Smooth muscle cell (in vitro differentiated cells): ENCODE results near the gene TCF4. TPM values are rescaled to one million over a fixed set of nuclear protein-coding genes. Genes with fewer than 3 reads are reported as not detected.

Experiments
- DNase-seq: peaks from one replicate; lab custom pipeline; 2025; ENCODE audit not compliant: unreplicated experiment; lab: John Stamatoyannopoulos, UW
- H2AFZ ChIP-seq: fragments of 200-600 bp; sonication (generic); 2 replicates; pipeline ENCODE4 v1.6.0; 2016; ENCODE audit warnings: antibody characterized with exemption, low read depth, mild to moderate bottlenecking
- H3F3A ChIP-seq: fragments of 200-600 bp; sonication (generic); 2 replicates; pipeline ENCODE4 v1.6.0; 2017; ENCODE audit warnings: antibody characterized with exemption, low read depth
- H3K27ac ChIP-seq: fragments of 200-600 bp; sonication (generic); 2 replicates; pipeline ENCODE4 v1.5.1; 2016; ENCODE audit warnings: low read depth, mild to moderate bottlenecking
- H3K27me3 ChIP-seq: fragments of 200-600 bp; sonication (generic); 2 replicates; pipeline ENCODE4 v1.6.1; 2016; ENCODE audit warnings: low read depth, mild to moderate bottlenecking
- H3K36me3 ChIP-seq: fragments of 200-600 bp; sonication (generic); 2 replicates; pipeline ENCODE4 v1.5.1; 2016; ENCODE audit warnings: low read depth
- H3K4me1 ChIP-seq: fragments of 200-600 bp; sonication (generic); 2 replicates; pipeline ENCODE4 v1.5.1; 2016; ENCODE audit warnings: low read depth
- H3K4me2 ChIP-seq: fragments of 200-600 bp; sonication (generic); 2 replicates; pipeline ENCODE4 v1.6.0; 2016; ENCODE audit warnings: mild to moderate bottlenecking
- H3K4me3 ChIP-seq: fragments of 200-600 bp; sonication (generic); 2 replicates; pipeline ENCODE4 v1.5.1; 2016; ENCODE audit warnings: mild to moderate bottlenecking
- H3K79me2 ChIP-seq: fragments of 200-600 bp; sonication (generic); 2 replicates; pipeline ENCODE4 v1.6.0; 2016; ENCODE audit warnings: low read depth, mild to moderate bottlenecking
- H3K9ac ChIP-seq: fragments of 200-600 bp; sonication (generic); 2 replicates; pipeline ENCODE4 v1.6.0; 2016; ENCODE audit warnings: low read depth
- H3K9me3 ChIP-seq: fragments of 200-600 bp; sonication (generic); replicated peaks from 2 replicates; pipeline ENCODE4 v1.5.1; 2016; ENCODE audit warnings: low read depth
- H4K20me1 ChIP-seq: fragments of 200-600 bp; sonication (generic); 2 replicates; pipeline ENCODE4 v1.6.0; 2016; ENCODE audit warnings: low read depth
- WGBS: methylation state at CpG from one replicate; pipeline ENCODE4 v1.1.7; 2016; ENCODE audit warnings: low lambda C conversion rate; 5-methylcytosine and 5-hydroxymethylcytosine counted together
- polyA plus RNA-seq: library from polyadenylated mRNA; unstranded; fragments of >200 nt; fragmentation: Nextera tagmentation; extraction: Ambion mirVana; gene quantifications from 2 replicates; pipeline ENCODE4 v1.2.1, GENCODE V29; 2016
- total RNA-seq: library from RNA; depleted of rRNA; stranded (reverse); fragments of >200 nt; gene quantifications from 2 replicates; pipeline ENCODE4 v1.2.3, GENCODE V29; 2014
- TF ChIP-seq, protein P1 (sequence below): fragments of 200-600 bp; sonication (generic); IDR thresholded peaks from 2 replicates; pipeline ENCODE4 v1.5.1; 2017; ENCODE audit warnings: borderline replicate concordance, mild to moderate bottlenecking, antibody characterized with exemption; ENCODE audit not compliant: insufficient read depth, poor library complexity, severe bottlenecking

The TCF4 gene
- total and polyA plus RNA-seq, 2 experiments from 2014 or later = 105 to 120 TPM

GRCh38 chr18:55237660-55238059, 350.3 kb downstream of the TCF4 start:
- Histone ChIP-seq H3K27ac (no peak overlapping the region), H3K4me2 (no peak overlapping the region), H4K20me1 (no peaks in the 10 kb centered on the region), H3K79me2 (peaks cover 3% of the 10 kb centered on the region), H3K9me3 (no peaks in the 10 kb centered on the region), H3K9ac (no peak overlapping the region), H2AFZ (no peak overlapping the region), H3K27me3 (no peaks in the 10 kb centered on the region), H3K4me1 (no peaks in the 10 kb centered on the region), H3K4me3 (no peak overlapping the region), H3F3A (no peaks in the 10 kb centered on the region), H3K36me3 (peaks cover 9% of the 10 kb centered on the region)
- TF ChIP-seq, protein P1, sequence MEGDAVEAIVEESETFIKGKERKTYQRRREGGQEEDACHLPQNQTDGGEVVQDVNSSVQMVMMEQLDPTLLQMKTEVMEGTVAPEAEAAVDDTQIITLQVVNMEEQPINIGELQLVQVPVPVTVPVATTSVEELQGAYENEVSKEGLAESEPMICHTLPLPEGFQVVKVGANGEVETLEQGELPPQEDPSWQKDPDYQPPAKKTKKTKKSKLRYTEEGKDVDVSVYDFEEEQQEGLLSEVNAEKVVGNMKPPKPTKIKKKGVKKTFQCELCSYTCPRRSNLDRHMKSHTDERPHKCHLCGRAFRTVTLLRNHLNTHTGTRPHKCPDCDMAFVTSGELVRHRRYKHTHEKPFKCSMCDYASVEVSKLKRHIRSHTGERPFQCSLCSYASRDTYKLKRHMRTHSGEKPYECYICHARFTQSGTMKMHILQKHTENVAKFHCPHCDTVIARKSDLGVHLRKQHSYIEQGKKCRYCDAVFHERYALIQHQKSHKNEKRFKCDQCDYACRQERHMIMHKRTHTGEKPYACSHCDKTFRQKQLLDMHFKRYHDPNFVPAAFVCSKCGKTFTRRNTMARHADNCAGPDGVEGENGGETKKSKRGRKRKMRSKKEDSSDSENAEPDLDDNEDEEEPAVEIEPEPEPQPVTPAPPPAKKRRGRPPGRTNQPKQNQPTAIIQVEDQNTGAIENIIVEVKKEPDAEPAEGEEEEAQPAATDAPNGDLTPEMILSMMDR = no peak
- DNase-seq = no peak
- 95% methylated on average over 3 of the region's 3 CpGs for WGBS

GRCh38 chr18:55236150-55236931, 351.7 kb downstream of the TCF4 start:
- H3F3A ChIP-seq = no peaks in the 10 kb centered on the region
- H3K4me2 ChIP-seq = no peak overlapping the region
- H3K27me3 ChIP-seq = no peaks in the 10 kb centered on the region
- TF ChIP-seq, protein P1 = no peak
- H3K27ac ChIP-seq = no peak overlapping the region
- H3K4me1 ChIP-seq = no peaks in the 10 kb centered on the region
- H3K79me2 ChIP-seq = no peaks in the 10 kb centered on the region
- no peaks in the 10 kb centered on the region for H4K20me1 ChIP-seq
- no peak overlapping the region for H3K9ac ChIP-seq
- WGBS = 65% methylated on average over 6 of the region's 6 CpGs
- H2AFZ ChIP-seq = no peak overlapping the region
- DNase-seq = no peak
- H3K9me3 ChIP-seq = no peaks in the 10 kb centered on the region
- peaks cover 17% of the 10 kb centered on the region for H3K36me3 ChIP-seq
- H3K4me3 ChIP-seq = no peak overlapping the region

DNA sequence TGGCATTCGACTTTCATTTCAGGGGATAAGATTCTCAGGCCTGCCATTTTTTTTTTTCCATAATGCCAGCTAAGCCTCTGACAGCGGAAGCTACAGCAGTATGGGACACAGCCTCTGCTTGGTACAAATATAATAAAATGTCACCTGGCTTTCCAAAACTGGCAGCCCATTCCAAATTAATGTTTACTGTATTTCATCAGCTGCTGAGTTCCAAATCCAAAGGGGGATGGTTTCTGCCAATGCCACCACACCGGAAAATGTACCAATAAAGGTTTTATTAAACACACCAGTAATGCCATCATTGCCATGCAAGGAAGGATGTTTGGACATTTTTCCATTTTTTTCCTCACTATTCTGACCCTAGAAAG, 352.9 kb downstream of the TCF4 start:
- no peak overlapping the region for H3K4me2 ChIP-seq
- H2AFZ ChIP-seq = no peak overlapping the region

More for the DNA sequence above, 352.9 kb downstream of the TCF4 start:
- H3K36me3 ChIP-seq = peaks cover 24% of the 10 kb centered on the region
- H3K9ac ChIP-seq = no peak overlapping the region
- TF ChIP-seq, protein P1 = no peak
- 83% methylated on average over 3 of the region's 3 CpGs for WGBS
- no peak overlapping the region for H3K4me3 ChIP-seq
- H4K20me1 ChIP-seq = no peaks in the 10 kb centered on the region
- H3K4me1 ChIP-seq = no peaks in the 10 kb centered on the region
- no peaks in the 10 kb centered on the region for H3F3A ChIP-seq
- no peaks in the 10 kb centered on the region for H3K79me2 ChIP-seq
- H3K9me3 ChIP-seq = no peaks in the 10 kb centered on the region
- no peak for DNase-seq
- no peaks in the 10 kb centered on the region for H3K27me3 ChIP-seq
- H3K27ac ChIP-seq = no peak overlapping the region
